LNCaP clone FGC (cell line): ENCODE measurements around the gene JDP2.

ENCODE experiments used
- DNase-seq: peaks from one replicate; pipeline ENCODE4 v3.0.0-alpha.2; 2011; ENCODE audit warnings: low read depth
- H3K4me3 ChIP-seq: 2 replicates; pipeline ENCODE4 v1.5.1; 2011; ENCODE audit warnings: mild to moderate bottlenecking, low read depth, low read length, control low read depth
- CTCF ChIP-seq: IDR thresholded peaks from 2 replicates; pipeline ENCODE4 v1.5.1; 2012; ENCODE audit warnings: mild to moderate bottlenecking; ENCODE audit not compliant: control insufficient read depth, insufficient read depth; ENCODE audit errors: extremely low read depth

The JDP2 gene

GRCh38 chr14:75442166-75442565 is 14.3 kb downstream of the JDP2 start:
- no peak for TF ChIP-seq CTCF
- H3K4me3 ChIP-seq = no peak overlapping the region
- no peak for DNase-seq

GRCh38 chr14:75442642-75443041 is 14.8 kb downstream of the JDP2 start:
- no peak overlapping the region for H3K4me3 ChIP-seq
- DNase-seq = no peak
- no peak for TF ChIP-seq CTCF

GRCh38 chr14:75443203-75443969 is 15.6 kb downstream of the JDP2 start:
- DNase-seq = no peak
- no peak for TF ChIP-seq CTCF
- H3K4me3 ChIP-seq = no peak overlapping the region

- no peak overlapping the region for H3K4me3 ChIP-seq
- DNase-seq = no peak
- TF ChIP-seq CTCF = no peak
These were observed 17.4 kb downstream of the JDP2 start for GRCh38 chr14:75445236-75445635.

GRCh38 chr14:75445963-75446362 is 18.1 kb downstream of the JDP2 start:
- no peak for DNase-seq
- no peak overlapping the region for H3K4me3 ChIP-seq
- TF ChIP-seq CTCF = no peak

GRCh38 chr14:75446447-75446846 is 18.6 kb downstream of the JDP2 start:
- TF ChIP-seq CTCF = no peak
- DNase-seq = no peak

GRCh38 chr14:75448209-75448608 is 20.4 kb downstream of the JDP2 start:
- DNase-seq = no peak
- no peak overlapping the region for H3K4me3 ChIP-seq
- no peak for TF ChIP-seq CTCF

More at GRCh38 chr14:75446447-75446846, 18.6 kb downstream of the JDP2 start:
- H3K4me3 ChIP-seq = no peak overlapping the region
